HG03103 (cell line): ENCODE measurements around the gene RELN.

ENCODE experiments used
- ATAC-seq: cut with Tn5 transposase; IDR thresholded peaks from one replicate; pipeline ENCODE4 v1.9.1; 2021; ENCODE audit warnings: low read depth; ENCODE audit not compliant: unreplicated experiment

RELN gene

DNA sequence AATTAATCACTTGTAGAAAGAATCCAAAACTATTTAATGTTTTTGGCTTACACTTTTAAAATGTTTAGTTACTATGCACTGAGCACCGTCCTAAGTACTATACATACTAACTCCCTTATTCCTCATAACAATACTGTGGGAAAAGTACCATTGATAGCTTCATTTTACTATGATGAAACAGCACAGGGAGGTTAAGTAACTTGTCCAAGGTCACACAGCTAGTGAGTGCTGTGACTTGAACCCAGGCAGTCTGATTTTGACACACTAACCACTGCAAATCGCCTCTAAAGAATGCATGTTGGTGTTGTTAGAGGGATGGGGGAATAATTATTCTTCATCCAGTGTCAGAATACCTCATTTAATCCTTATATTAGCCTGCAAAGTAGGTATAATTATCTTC, 1.9 kb upstream of the RELN start:
- no peak for ATAC-seq

GRCh38 chr7:103990991-103991390, 1.5 kb upstream of the RELN start:
- ATAC-seq, result no peak

GRCh38 chr7:103989785-103990767, 618 bp upstream of the RELN start:
- no peak for ATAC-seq

DNA sequence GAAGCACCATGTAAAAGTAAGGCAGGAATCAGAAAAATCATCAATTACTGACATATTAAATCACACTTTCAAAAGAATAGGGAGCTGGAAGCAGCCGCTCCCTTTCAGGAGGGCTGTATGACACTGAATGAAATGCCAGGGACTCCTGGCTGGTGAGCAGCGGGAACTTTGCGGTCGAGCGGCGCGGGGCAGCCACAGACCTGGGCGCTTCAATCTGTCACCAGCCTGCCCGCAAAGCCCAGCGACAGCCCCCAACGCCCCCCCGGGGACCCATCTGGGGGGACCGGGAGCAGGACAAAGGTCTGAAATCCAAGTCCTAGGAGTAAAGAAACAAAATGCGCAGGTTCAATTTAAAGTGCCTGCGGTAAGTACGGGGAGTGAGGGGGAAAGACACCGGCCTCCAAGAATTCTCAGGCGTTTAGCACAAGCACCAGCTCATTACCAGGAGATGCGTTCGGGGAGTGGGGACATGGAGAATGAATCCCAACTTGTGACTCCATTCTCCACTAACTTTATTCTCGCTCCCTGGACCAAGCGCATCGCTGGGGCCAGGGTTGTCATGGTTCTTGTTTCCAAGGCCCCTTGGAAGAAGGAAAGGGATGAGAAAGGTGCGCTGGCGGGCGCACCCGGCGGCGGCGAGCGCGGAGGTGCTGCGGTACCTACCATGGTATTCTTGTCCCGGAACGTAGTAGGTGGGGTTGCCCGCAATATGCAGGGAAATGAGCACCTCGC, 824 bp downstream of the RELN start:
- no peak for ATAC-seq

- ATAC-seq, result no peak
Observed at GRCh38 chr7:103987451-103987850, 2.0 kb downstream of the RELN start.

GRCh38 chr7:103985565-103986126, 3.8 kb downstream of the RELN start:
- no peak for ATAC-seq

DNA sequence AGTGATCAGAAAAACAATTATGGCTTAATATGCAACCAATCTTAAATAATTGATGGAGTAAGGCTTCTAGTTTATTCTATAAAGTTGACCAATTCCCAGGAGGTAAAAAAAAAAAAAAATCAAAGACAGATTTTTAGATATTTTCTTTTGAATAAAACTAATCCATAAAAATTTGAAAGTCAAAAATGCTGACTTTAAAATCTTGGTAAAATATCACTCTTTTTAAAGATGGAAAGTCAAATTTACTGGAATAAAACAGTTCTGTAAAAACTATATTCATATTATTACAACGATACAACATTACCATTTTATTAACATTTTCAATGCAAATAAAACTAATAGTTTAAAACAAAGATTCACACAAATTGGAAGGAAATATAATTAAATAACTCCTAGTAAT, 5.4 kb downstream of the RELN start:
- ATAC-seq, result no peak

- no peak for ATAC-seq
Observed at GRCh38 chr7:103983201-103983977, 6.1 kb downstream of the RELN start.

DNA sequence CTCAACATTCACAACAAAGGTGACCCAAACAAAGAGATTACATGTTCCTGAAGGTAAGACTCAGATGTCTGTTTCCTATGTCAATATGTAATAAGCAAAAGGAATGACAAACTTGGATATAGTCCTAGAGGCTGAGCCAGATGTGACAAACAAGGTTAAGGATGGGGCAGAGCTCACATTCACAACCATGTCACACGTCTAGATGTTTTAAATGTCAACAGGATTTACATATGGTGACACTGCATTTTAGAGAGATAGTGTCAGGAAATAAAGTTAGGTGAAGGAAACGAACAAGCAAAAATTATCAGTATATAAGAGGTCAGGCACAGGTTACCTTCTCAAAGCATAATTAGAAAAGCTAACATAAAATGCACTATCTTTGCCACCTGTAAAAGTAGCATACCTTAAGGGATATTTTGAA, 8.4 kb downstream of the RELN start:
- ATAC-seq, result no peak

GRCh38 chr7:103972779-103973434, 16.6 kb downstream of the RELN start:
- no peak for ATAC-seq

DNA sequence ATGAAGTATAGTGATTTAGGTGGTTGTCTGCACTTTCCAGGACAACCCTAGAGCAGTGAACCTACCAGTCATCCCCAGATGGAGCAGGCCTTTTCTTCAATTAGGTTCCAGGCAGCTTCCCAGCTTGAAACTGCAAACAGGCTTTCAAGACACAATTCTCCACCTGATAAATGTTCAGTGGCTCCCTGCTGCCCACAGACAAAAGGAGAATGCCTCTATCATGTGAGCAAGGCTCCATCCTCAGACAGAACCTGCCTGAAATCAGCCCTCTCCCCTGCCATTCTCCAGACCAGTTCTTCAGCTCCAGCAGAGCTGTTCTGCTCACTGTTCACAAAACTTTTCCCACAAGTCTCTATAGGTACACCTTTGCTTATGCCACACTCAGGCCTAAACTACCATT, 22.1 kb downstream of the RELN start:
- ATAC-seq, result no peak

GRCh38 chr7:103966593-103967277, 22.7 kb downstream of the RELN start:
- no peak for ATAC-seq

DNA sequence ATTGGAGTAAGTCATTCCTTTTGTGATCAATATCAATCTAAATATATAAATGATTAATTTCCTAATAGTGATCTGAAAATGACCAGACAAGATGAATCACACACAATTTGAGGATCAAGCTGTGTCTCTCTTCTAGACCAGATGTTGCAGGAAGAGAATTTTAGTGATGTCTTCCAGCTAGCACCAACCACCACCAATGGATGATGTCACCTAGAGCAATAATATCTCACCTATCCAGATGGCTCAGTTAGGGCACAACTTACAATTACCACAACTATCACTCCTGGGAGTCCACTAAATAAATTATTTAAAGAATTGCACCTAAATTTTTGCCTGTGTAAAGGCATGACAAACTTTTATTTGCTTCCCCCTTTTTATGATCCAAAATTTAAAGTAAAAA, 25.2 kb downstream of the RELN start:
- no peak for ATAC-seq

DNA sequence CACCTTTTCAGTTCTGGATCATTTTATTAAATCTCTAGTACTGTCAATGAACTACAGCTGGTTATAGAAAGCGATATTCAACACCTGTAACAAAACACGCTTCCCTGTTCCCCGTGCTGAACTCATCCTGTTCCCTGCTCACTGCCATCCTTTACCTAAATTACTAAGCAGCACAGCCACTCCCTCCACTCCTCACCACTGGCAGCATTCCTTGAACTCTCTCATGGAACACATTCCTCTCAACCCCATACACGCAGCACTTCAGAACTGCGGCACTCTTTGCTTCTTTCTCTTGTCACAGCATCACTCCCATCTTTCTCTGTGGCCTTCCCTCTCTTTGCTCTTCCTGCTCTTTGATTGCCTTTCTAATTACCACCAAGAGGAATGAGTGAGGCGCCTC, 27.4 kb downstream of the RELN start:
- no peak for ATAC-seq

DNA sequence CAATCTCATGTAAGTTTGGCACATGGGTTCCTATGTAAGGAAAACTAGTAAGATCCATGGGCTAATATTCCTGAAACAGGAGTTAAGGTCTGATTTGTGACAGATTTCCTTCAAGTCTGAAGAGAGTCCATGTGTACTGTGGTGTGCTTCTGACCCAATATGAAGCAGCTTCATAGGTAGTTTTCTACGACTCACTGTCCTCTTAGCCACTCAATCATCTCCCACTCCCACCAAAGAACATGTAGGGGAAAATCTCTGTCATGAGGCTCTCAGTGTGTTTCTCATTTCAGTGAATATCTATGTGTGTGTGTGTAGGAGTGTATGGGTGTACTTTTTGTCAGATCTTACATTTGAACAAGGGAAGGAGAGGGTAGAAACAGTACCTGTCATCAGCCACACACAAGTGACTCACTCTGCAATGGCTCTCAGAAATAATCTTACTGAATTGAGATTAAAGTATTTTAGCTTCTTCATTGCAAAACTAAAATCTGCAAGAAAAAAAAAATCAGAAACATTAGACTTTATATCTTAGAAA, 31.1 kb downstream of the RELN start:
- no peak for ATAC-seq

- ATAC-seq, result no peak
Observed at GRCh38 chr7:103955985-103956384, 33.5 kb downstream of the RELN start.

- no peak for ATAC-seq
Observed at GRCh38 chr7:103952408-103952807, 37.0 kb downstream of the RELN start.

- no peak for ATAC-seq
Observed at GRCh38 chr7:103951311-103951710, 38.1 kb downstream of the RELN start.

GRCh38 chr7:103949374-103949773, 40.1 kb downstream of the RELN start:
- no peak for ATAC-seq
